ENCODE measurements around the gene RPL12.

- TF ChIP-seq CTCF (IDR thresholded peaks at IDR 0.05): no peak
- TF ChIP-seq POLR2A (IDR thresholded peaks at IDR 0.05): no peak
Observed at GRCh38 chr9:127489471-127490115, 38.4 kb upstream of the RPL12 start.
